IMR-90 (cell line): ENCODE results near the gene DNPH1. TPM values are rescaled to one million over a fixed set of nuclear protein-coding genes. Genes with fewer than 3 reads are reported as not detected.

Source experiments
- ATAC-seq: fragments of 200-7000 bp; cut with Tn5 transposase; 2 replicates; pipeline ENCODE4 v1.9.1; 2020; ENCODE audit warnings: low read depth, mild to moderate bottlenecking, moderate library complexity
- BruUV-seq: library from RNA; stranded (reverse); fragments of 400-500 nt; replicated peaks from 2 replicates; lab custom pipeline; 2021; lab: Mats Ljungman, UMichigan
- CTCF ChIA-PET: fragments of 300-600 bp; formaldehyde crosslinking; extraction: SDS; loops from one replicate; lab custom pipeline; 2021; ENCODE audit warnings: antibody characterized with exemption; lab: Yijun Ruan, JAX
- POLR2A ChIA-PET: fragments of 300-600 bp; sonication (Branson Sonifier 250); formaldehyde crosslinking; loops from one replicate; lab custom pipeline; 2022; ENCODE audit warnings: antibody characterized with exemption; ENCODE audit not compliant: unreplicated experiment; lab: Charles Lee
- DNase-seq: peaks from one replicate; pipeline ENCODE4 v3.0.0; 2013
- H2AFZ ChIP-seq: replicated peaks from 2 replicates; pipeline ENCODE3; 2013; ENCODE audit warnings: low read length, mild to moderate bottlenecking; ENCODE audit not compliant: poor library complexity
- H2AK5ac ChIP-seq: 2 replicates; pipeline ENCODE4 v1.6.1; 2013; ENCODE audit warnings: low read depth, low read length, inconsistent platforms
- H2AK9ac ChIP-seq: replicated peaks from 2 replicates; pipeline ENCODE3; 2013; ENCODE audit warnings: mild to moderate bottlenecking, low read depth, low read length, moderate library complexity; ENCODE audit not compliant: poor library complexity
- H2BK120ac ChIP-seq: 2 replicates; pipeline ENCODE4 v1.6.1; 2013; ENCODE audit warnings: low read depth, low read length, inconsistent platforms
- H2BK15ac ChIP-seq: 3 replicates; pipeline ENCODE4 v1.6.1; 2013; ENCODE audit warnings: low read depth, low read length, inconsistent platforms
- H2BK20ac ChIP-seq: 2 replicates; pipeline ENCODE4 v1.6.1; 2013; ENCODE audit warnings: low read depth, mild to moderate bottlenecking, inconsistent platforms, low read length, moderate library complexity
- H2BK5ac ChIP-seq: 2 replicates; pipeline ENCODE4 v1.6.1; 2013; ENCODE audit warnings: mild to moderate bottlenecking, low read depth, low read length, inconsistent platforms; ENCODE audit not compliant: poor library complexity, severe bottlenecking
- H3K14ac ChIP-seq: replicated peaks from 2 replicates; pipeline ENCODE4 v1.6.1; 2013; ENCODE audit warnings: low read depth, low read length, inconsistent platforms
- H3K18ac ChIP-seq: 2 replicates; pipeline ENCODE4 v1.6.1; 2013; ENCODE audit warnings: low read depth, low read length, control low read depth
- H3K23ac ChIP-seq: 2 replicates; pipeline ENCODE4 v1.6.1; 2013; ENCODE audit warnings: low read depth, low read length, inconsistent platforms
- H3K27ac ChIP-seq: 2 replicates; pipeline ENCODE4 v1.5.1; 2013; ENCODE audit warnings: mild to moderate bottlenecking, control low read depth, low read length; ENCODE audit not compliant: insufficient read depth
- H3K27me3 ChIP-seq: 2 replicates; pipeline ENCODE4 v1.6.1; 2013; ENCODE audit warnings: low read length; ENCODE audit not compliant: control insufficient read depth, insufficient read depth
- H3K36me3 ChIP-seq: 2 replicates; pipeline ENCODE4 v1.6.1; 2013; ENCODE audit warnings: low read length, mixed read lengths; ENCODE audit not compliant: control insufficient read depth, insufficient read depth
- H3K4ac ChIP-seq: 2 replicates; pipeline ENCODE4 v1.6.1; 2013; ENCODE audit warnings: low read depth, low read length, inconsistent platforms
- H3K4me1 ChIP-seq: 2 replicates; pipeline ENCODE4 v1.6.1; 2013; ENCODE audit warnings: low read length, mixed read lengths; ENCODE audit not compliant: control insufficient read depth, insufficient read depth
- H3K4me2 ChIP-seq: 2 replicates; pipeline ENCODE4 v1.6.1; 2013; ENCODE audit warnings: low read depth, mild to moderate bottlenecking, control low read depth, low read length, moderate library complexity
- H3K4me3 ChIP-seq: 2 replicates; pipeline ENCODE4 v1.5.1; 2013; ENCODE audit warnings: low read depth, mild to moderate bottlenecking, control low read depth, low read length, moderate library complexity; ENCODE audit not compliant: insufficient read depth
- H3K56ac ChIP-seq: 2 replicates; pipeline ENCODE4 v1.6.1; 2013; ENCODE audit warnings: low read length, inconsistent platforms; ENCODE audit not compliant: insufficient read depth; ENCODE audit errors: extremely low read depth
- H3K79me1 ChIP-seq, 2 experiments: 2 replicates each; pipeline ENCODE4 v1.6.1; 2013; ENCODE audit warnings: low read length in 2 of 2, inconsistent platforms in 1 of 2, low read depth in 1 of 2
- H3K9ac ChIP-seq: 2 replicates; pipeline ENCODE4 v1.6.1; 2013; ENCODE audit warnings: low read depth, low read length, control low read depth
- H3K9me1 ChIP-seq: 2 replicates; pipeline ENCODE4 v1.6.1; 2013; ENCODE audit warnings: low read length, inconsistent platforms; ENCODE audit not compliant: insufficient read depth
- H3K9me3 ChIP-seq: 2 replicates; pipeline ENCODE4 v1.6.1; 2013; ENCODE audit warnings: low read length; ENCODE audit not compliant: control insufficient read depth, insufficient read depth
- H4K20me1 ChIP-seq: 2 replicates; pipeline ENCODE4 v1.6.1; 2013; ENCODE audit warnings: low read length, inconsistent platforms; ENCODE audit not compliant: insufficient read depth
- H4K5ac ChIP-seq: 2 replicates; pipeline ENCODE4 v1.6.1; 2013; ENCODE audit warnings: mild to moderate bottlenecking, low read depth, low read length, control low read depth
- H4K8ac ChIP-seq, 2 experiments: 2 replicates each; pipeline ENCODE4 v1.6.1; 2013; ENCODE audit warnings: low read depth in 2 of 2, low read length in 2 of 2, control low read depth in 1 of 2, inconsistent platforms in 1 of 2
- H4K91ac ChIP-seq: 2 replicates; pipeline ENCODE4 v1.6.1; 2013; ENCODE audit warnings: low read depth, low read length, inconsistent platforms; ENCODE audit not compliant: insufficient read depth
- BHLHE40 ChIP-seq: fragments of 150-350 bp; IDR thresholded peaks from 2 replicates; pipeline ENCODE4 v1.6.1; 2016; ENCODE audit warnings: mild to moderate bottlenecking, low read depth, low read length
- CEBPB ChIP-seq: IDR thresholded peaks from 2 replicates; pipeline ENCODE4 v1.6.1; 2012; ENCODE audit warnings: low read depth, low read length, improper control_type of control experiment
- CHD1 ChIP-seq: IDR thresholded peaks from 2 replicates; pipeline ENCODE4 v1.6.1; 2012; ENCODE audit warnings: low read depth, low read length, improper control_type of control experiment
- FOS ChIP-seq: fragments of 150-350 bp; IDR thresholded peaks from 2 replicates; pipeline ENCODE4 v1.6.1; 2016; ENCODE audit warnings: low read depth, low read length
- MAFK ChIP-seq: IDR thresholded peaks from 2 replicates; pipeline ENCODE4 v1.6.1; 2012; ENCODE audit warnings: low read depth, low read length, improper control_type of control experiment
- MAZ ChIP-seq: IDR thresholded peaks from 2 replicates; pipeline ENCODE4 v1.6.1; 2012; ENCODE audit warnings: low read depth, mild to moderate bottlenecking, low read length, improper control_type of control experiment, moderate library complexity, borderline replicate concordance
- MXI1 ChIP-seq: IDR thresholded peaks from 2 replicates; pipeline ENCODE4 v1.6.1; 2012; ENCODE audit warnings: low read depth, mild to moderate bottlenecking, low read length, moderate library complexity, borderline replicate concordance
- NFE2L2 ChIP-seq: fragments of 150-350 bp; IDR thresholded peaks from 2 replicates; pipeline ENCODE4 v1.6.1; 2016; ENCODE audit warnings: low read depth, mild to moderate bottlenecking, low read length
- POLR2A ChIP-seq: IDR thresholded peaks from 2 replicates; pipeline ENCODE4 v1.6.1; 2012; ENCODE audit warnings: mild to moderate bottlenecking, low read depth, low read length
- RAD21 ChIP-seq: IDR thresholded peaks from 2 replicates; pipeline ENCODE4 v1.6.1; 2012; ENCODE audit warnings: low read length, improper control_type of control experiment
- RCOR1 ChIP-seq: IDR thresholded peaks from 2 replicates; pipeline ENCODE4 v1.6.1; 2012; ENCODE audit warnings: mild to moderate bottlenecking, low read length, improper control_type of control experiment; ENCODE audit not compliant: insufficient replicate concordance
- RFX5 ChIP-seq: IDR thresholded peaks from 2 replicates; pipeline ENCODE4 v1.8.0; 2012; ENCODE audit warnings: low read depth, mild to moderate bottlenecking, low read length, moderate library complexity
- SMC3 ChIP-seq: fragments of 150-350 bp; IDR thresholded peaks from 2 replicates; pipeline ENCODE4 v1.6.1; 2016; ENCODE audit warnings: low read depth, mild to moderate bottlenecking, antibody characterized with exemption, low read length, moderate library complexity
- WGBS, 2 experiments: methylation state at CpG; one replicate each; pipeline versions ENCODE4 v1.1.5 to v1.1.7; 2013; ENCODE audit warnings: missing lambda C conversion rate in 2 of 2; ENCODE audit not compliant: insufficient read length in 1 of 2; ENCODE audit errors: extremely low coverage in 2 of 2; 5-methylcytosine and 5-hydroxymethylcytosine counted together
- dilution Hi-C: fragments of 300-500 bp; cut with HindIII; formaldehyde crosslinking; loops from one replicate; pipeline ENCODE4 v1.14.3; 2018; ENCODE audit warnings: low sequenced_read_pairs; ENCODE audit not compliant: unreplicated experiment
- in situ Hi-C: fragments of 300-500 bp; cut with MboI; formaldehyde crosslinking; loops from 3 replicates; pipeline ENCODE4 v1.14.3; 2019; ENCODE audit warnings: low sequenced_read_pairs, inconsistent platforms, mixed read lengths
- intact Hi-C: fragments of 100-400 bp; cut with micrococcal nuclease; formaldehyde crosslinking; loops from 2 replicates; pipeline ENCODE4 v1.10.0; 2022
- polyA plus RNA-seq, 3 experiments: library from polyadenylated mRNA; depleted of rRNA; stranded (reverse); fragments of >200 nt; gene quantifications; 2 replicates each; pipeline ENCODE4 v1.2.3, GENCODE V29; 2012; ENCODE audit warnings: low replicate concordance in 1 of 3
- total RNA-seq: library from RNA; depleted of rRNA; stranded (reverse); fragments of >200 nt; gene quantifications from 2 replicates; pipeline ENCODE4 v1.2.3, GENCODE V29; 2012
- TF ChIP-seq, protein P1 (sequence below): fragments of 150-350 bp; IDR thresholded peaks from 2 replicates; pipeline ENCODE4 v1.6.1; 2017; ENCODE audit warnings: mild to moderate bottlenecking, antibody characterized with exemption, low read length, low read depth
- TF ChIP-seq, protein P2 (sequence below): conservative IDR thresholded peaks from 2 replicates; pipeline ENCODE4 v1.5.1; 2012; ENCODE audit warnings: mild to moderate bottlenecking, low read depth, low read length, improper control_type of control experiment

The DNPH1 gene
- total and polyA plus RNA-seq, 2 of the 4 experiments (the other 2 are of a cell fraction) = 19.0 to 47.8 TPM

DNA sequence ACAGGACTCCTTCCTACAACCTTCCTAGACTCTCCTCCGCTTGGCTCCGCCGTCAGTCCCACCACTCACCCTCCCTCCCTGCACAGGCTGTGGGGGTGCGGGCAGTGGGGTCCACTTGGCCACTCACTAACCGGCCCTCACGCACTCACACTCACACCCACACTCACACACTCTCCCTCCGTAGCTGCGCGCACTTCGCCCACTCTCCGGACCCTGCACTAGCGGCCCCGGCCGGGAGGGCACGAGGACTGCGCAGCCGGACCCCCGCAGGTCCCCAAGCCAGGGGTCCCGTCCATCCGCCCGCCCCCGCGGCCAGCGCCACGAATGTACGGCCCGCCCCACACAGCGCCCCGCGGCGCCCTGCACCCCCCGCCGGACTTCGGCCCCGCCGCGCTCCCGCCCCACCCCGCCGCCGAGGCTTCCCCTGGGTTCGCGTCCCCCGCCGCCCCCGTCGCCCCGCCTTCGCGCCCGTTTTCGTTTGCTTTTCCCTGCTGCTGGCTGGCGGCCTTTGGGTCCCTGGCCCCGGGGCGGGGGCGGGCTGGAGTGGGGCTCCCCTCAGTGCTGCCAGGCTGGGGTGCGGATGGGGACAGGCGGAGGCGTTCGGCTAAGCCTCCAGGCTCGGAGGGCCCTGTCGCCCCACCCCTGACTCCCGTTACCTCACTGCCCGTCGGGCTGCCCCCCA is 45.8 kb upstream of the DNPH1 start:
- no peaks in the 10 kb centered on the region for H3K9me3 ChIP-seq
- peaks cover 6% of the 10 kb centered on the region; the same call in 1 of the 2 replicates for H3K9me1 ChIP-seq
- in situ Hi-C loops = no loop called here
- DNase-seq (no peak), ATAC-seq (peak; percentile 44)
- H2AK9ac ChIP-seq = no peak overlapping the region
- no TSS peak for BruUV-seq
- H3K27ac ChIP-seq = no peak overlapping the region
- no peak overlapping the region for H2AK5ac ChIP-seq
- H2BK120ac ChIP-seq = no peak overlapping the region
- H3K4me1 ChIP-seq = peaks cover 10% of the 10 kb centered on the region
- H3K9ac ChIP-seq = no peak overlapping the region
- peaks cover 52% of the 10 kb centered on the region for H3K27me3 ChIP-seq
- H2BK5ac ChIP-seq = no peak overlapping the region
- 3% methylated on average over 23 of the region's 65 CpGs; no CpG with 5 or more reads in 1 of the 2 experiments for WGBS, 2 experiments
- H4K91ac ChIP-seq = no peak overlapping the region
- no peaks in the 10 kb centered on the region for H3K79me1 ChIP-seq
- H3K4me2 ChIP-seq = peak overlapping the region; percentile 49; the same call in 1 of the 2 replicates
- intact Hi-C loops = no loop called here
- no peaks in the 10 kb centered on the region; the same call in 1 of the 2 replicates for H4K20me1 ChIP-seq
- no peak overlapping the region for H4K5ac ChIP-seq
- ChIA-PET CTCF (interaction anchor here (0.6 kb wide), 1 partner anchor 205 kb away, joined by 4 read pairs; no protein-coding TSS in a partner anchor), POLR2A (no interaction called here)
- no peak overlapping the region for H2BK20ac ChIP-seq
- H2AFZ ChIP-seq = peak overlapping the region; percentile 75
- H3K4me3 ChIP-seq = peak overlapping the region; percentile 32
- no peak overlapping the region for H3K18ac ChIP-seq
- H3K14ac ChIP-seq = no peak overlapping the region
- no peak overlapping the region for H3K56ac ChIP-seq
- H2BK15ac ChIP-seq = no peak overlapping the region
- H3K23ac ChIP-seq = no peak overlapping the region
- no peak overlapping the region for H3K4ac ChIP-seq
- H4K8ac ChIP-seq = no peak overlapping the region
- H3K36me3 ChIP-seq = no peaks in the 10 kb centered on the region
- dilution Hi-C loops = no loop called here
- no peak for TF ChIP-seq MAZ
- TF ChIP-seq POLR2A = no peak
- TF ChIP-seq, protein P1, sequence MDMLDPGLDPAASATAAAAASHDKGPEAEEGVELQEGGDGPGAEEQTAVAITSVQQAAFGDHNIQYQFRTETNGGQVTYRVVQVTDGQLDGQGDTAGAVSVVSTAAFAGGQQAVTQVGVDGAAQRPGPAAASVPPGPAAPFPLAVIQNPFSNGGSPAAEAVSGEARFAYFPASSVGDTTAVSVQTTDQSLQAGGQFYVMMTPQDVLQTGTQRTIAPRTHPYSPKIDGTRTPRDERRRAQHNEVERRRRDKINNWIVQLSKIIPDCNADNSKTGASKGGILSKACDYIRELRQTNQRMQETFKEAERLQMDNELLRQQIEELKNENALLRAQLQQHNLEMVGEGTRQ = no peak
- no peak for TF ChIP-seq RFX5
- no peak for TF ChIP-seq SMC3
- TF ChIP-seq, protein P2, sequence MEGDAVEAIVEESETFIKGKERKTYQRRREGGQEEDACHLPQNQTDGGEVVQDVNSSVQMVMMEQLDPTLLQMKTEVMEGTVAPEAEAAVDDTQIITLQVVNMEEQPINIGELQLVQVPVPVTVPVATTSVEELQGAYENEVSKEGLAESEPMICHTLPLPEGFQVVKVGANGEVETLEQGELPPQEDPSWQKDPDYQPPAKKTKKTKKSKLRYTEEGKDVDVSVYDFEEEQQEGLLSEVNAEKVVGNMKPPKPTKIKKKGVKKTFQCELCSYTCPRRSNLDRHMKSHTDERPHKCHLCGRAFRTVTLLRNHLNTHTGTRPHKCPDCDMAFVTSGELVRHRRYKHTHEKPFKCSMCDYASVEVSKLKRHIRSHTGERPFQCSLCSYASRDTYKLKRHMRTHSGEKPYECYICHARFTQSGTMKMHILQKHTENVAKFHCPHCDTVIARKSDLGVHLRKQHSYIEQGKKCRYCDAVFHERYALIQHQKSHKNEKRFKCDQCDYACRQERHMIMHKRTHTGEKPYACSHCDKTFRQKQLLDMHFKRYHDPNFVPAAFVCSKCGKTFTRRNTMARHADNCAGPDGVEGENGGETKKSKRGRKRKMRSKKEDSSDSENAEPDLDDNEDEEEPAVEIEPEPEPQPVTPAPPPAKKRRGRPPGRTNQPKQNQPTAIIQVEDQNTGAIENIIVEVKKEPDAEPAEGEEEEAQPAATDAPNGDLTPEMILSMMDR = no peak
- TF ChIP-seq FOS = no peak
- no peak for TF ChIP-seq CEBPB
- TF ChIP-seq RAD21 = no peak
- no peak for TF ChIP-seq RCOR1
- TF ChIP-seq CHD1 = no peak
- TF ChIP-seq MXI1 = no peak
- no peak for TF ChIP-seq NFE2L2
- no peak for TF ChIP-seq MAFK
- TF ChIP-seq BHLHE40 = no peak
